GM13977 (cell line): ENCODE results near the gene VDAC2.
A peak's percentile ranks its signal among the peaks of the same experiment; 100 is the strongest.
"Not testable (repeated sequence)": the region's sequence is repeated elsewhere in the genome, so short reads cannot be mapped to it uniquely, and the experiment has no call there.

ENCODE experiments used
- DNase-seq: peaks from one replicate; pipeline ENCODE4 v3.0.0; 2012; ENCODE audit warnings: low spot score
- CTCF ChIP-seq: IDR thresholded peaks from 2 replicates; pipeline ENCODE4 v1.5.1; 2012; ENCODE audit warnings: mild to moderate bottlenecking, control low read depth; ENCODE audit not compliant: insufficient read depth; ENCODE audit errors: extremely low read depth, missing control alignments
- in situ Hi-C: fragments of 300-500 bp; cut with MboI; formaldehyde crosslinking; loops from one replicate; pipeline ENCODE4 v1.12.0; 2022; ENCODE audit warnings: low sequenced_read_pairs, low pct_unique_long_range_greater_than_20kb, mixed read lengths, inconsistent platforms; ENCODE audit not compliant: unreplicated experiment

The VDAC2 gene

GRCh38 chr10:75187961-75188426, 22.6 kb upstream of the VDAC2 start:
- in situ Hi-C loops = no loop called here
- TF ChIP-seq CTCF = peak; percentile 70
- peak; percentile 76 for DNase-seq

GRCh38 chr10:75188522-75188921, 22.1 kb upstream of the VDAC2 start:
- DNase-seq, in situ Hi-C loops: not testable (repeated sequence)

- no peak for TF ChIP-seq CTCF
- in situ Hi-C loops = no loop called here
- DNase-seq = no peak
Measured at GRCh38 chr10:75189266-75190096, 21.1 kb upstream of the VDAC2 start.

- no peak for DNase-seq
- TF ChIP-seq CTCF = no peak
- in situ Hi-C loops = no loop called here
Measured at GRCh38 chr10:75191821-75192568, 18.6 kb upstream of the VDAC2 start.

- DNase-seq, in situ Hi-C loops: not testable (repeated sequence)
Measured at GRCh38 chr10:75194625-75195024, 16.0 kb upstream of the VDAC2 start.

GRCh38 chr10:75195035-75195763, 15.4 kb upstream of the VDAC2 start:
- in situ Hi-C loops = no loop called here
- DNase-seq = no peak
- no peak for TF ChIP-seq CTCF

GRCh38 chr10:75197066-75197465, 13.5 kb upstream of the VDAC2 start:
- in situ Hi-C loops = no loop called here
- no peak for DNase-seq
- TF ChIP-seq CTCF = no peak
